ENCODE data around the gene COX7A2.

Gene COX7A2

DNA sequence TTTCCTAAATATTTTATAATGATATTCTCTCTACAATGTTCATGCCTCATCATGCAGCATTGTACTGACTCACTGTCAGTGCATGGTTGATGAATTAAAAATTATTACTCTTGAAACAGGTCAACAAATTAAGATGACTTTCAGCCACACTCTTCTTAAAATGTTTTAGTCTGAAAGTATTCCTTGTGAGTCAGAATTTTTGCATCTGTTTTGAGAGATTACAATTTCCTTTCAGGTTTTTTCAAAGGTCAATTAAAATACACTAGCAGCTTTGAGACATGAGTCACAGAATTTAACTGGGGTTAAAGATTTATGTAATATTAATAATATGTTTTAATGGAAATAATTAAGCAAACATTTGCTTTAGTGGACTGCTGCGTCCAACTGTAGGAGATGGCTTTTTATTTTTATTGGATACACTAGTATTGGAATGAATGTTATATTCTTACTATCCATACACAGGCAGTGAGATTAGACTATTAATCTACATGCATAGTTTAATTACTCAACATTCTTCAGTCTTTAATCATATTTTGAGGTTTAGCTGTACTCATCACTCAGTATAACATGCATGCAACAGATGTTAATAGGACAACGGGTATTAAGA is 47.4 kb downstream of the COX7A2 start:
- in situ Hi-C loops (cut with HindIII; ENCODE audit: low pct_unique_long_range_greater_than_20kb, low sequenced_read_pairs) = no loop called here
- no peak for DNase-seq (ENCODE audit: low read depth in 1 of 2, low spot score in 1 of 2)
- no peak for TF ChIP-seq JUND (IDR thresholded peaks at IDR 0.05; ENCODE audit: low read depth)

DNA sequence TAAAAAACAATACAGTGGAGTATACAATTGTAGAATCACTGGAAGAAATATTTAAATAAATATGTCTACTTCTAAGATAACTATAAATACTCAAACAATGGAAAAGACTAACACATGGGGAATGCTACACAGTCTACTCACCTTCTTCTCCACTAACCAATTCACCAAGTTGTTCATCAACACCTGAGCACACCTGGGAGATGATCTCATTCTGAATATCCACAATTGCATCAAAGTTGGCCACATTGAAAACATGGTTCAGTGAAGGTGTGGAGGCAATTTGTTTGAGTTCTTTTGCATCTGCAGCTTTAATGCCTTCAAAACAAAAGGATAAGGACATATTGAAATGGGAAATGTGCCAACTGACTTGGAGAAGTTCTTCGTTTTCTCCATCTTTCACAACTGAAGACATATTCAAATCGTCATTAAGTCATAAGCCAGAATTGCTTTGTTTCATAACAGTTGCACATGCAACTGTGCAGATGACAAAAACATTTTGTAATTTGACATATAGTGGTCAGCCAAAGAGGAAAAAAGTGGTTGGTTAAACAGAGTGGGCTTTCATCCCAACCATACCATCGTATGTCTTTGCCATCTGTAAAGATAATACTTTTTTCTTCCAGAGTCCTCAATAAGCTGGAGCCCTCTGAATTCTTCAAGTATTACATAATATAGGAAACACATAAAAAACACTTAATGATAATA is 55.2 kb downstream of the COX7A2 start:
- no peak for DNase-seq (ENCODE audit: low read depth in 1 of 2, low spot score in 1 of 2)
- in situ Hi-C loops (cut with HindIII; ENCODE audit: low pct_unique_long_range_greater_than_20kb, low sequenced_read_pairs) = no loop called here
- TF ChIP-seq JUND (IDR thresholded peaks at IDR 0.05; ENCODE audit: low read depth) = no peak
